IgD-negative memory B cell (primary cell): Measurements from ENCODE around the gene HLA-DQA1. TPM values are rescaled to one million over a fixed set of nuclear protein-coding genes. Genes with fewer than 3 reads are reported as not detected.
"Not testable (repeated sequence)": the region's sequence is repeated elsewhere in the genome, so short reads cannot be mapped to it uniquely, and the experiment has no call there.

Source experiments
- H3K27ac Mint-ChIP-seq, 3 donors: one replicate each; pipeline ENCODE4 v1.8.0; 2020 to 2022; ENCODE audit warnings: mild to moderate bottlenecking in 3 of 3, mixed read lengths in 3 of 3, moderate library complexity in 1 of 3
- H3K27me3 Mint-ChIP-seq: one replicate; pipeline ENCODE4 v1.8.0; 2021; ENCODE audit warnings: mixed read lengths
- H3K36me3 Mint-ChIP-seq: one replicate; pipeline ENCODE4 v1.8.0; 2020; ENCODE audit warnings: mild to moderate bottlenecking, mixed read lengths
- H3K4me1 Mint-ChIP-seq, 3 donors: one replicate each; pipeline ENCODE4 v1.8.0; 2020 to 2022; ENCODE audit warnings: mixed read lengths in 3 of 3, mild to moderate bottlenecking in 1 of 3
- H3K4me3 Mint-ChIP-seq, 4 donors: one replicate each; pipeline ENCODE4 v1.8.0; 2020 to 2022; ENCODE audit warnings: mild to moderate bottlenecking in 4 of 4, mixed read lengths in 4 of 4, moderate library complexity in 3 of 4
- H3K9me3 Mint-ChIP-seq, 3 donors: one replicate each; pipeline ENCODE4 v1.8.0; 2020 to 2021; ENCODE audit warnings: mixed read lengths in 3 of 3, mild to moderate bottlenecking in 1 of 3
- polyA plus RNA-seq: library from polyadenylated mRNA; unstranded; fragments of 300-500 nt; fragmentation: Illumina TruSeq; gene quantifications from one replicate; pipeline ENCODE4 v1.2.3, GENCODE V29; 2021

Gene HLA-DQA1
- polyA plus RNA-seq, 1 donor from 2014 or later, result 377 TPM

GRCh38 chr6:32658268-32658897 lies 21.2 kb downstream of the HLA-DQA1 start:
- H3K27ac Mint-ChIP-seq, result peak overlapping the region; percentile 79 to 96 (median 92)
- H3K4me1 Mint-ChIP-seq, result peaks cover 44 to 74% (median 60%) of the 10 kb centered on the region in 3 donors
- H3K9me3 Mint-ChIP-seq, result peaks cover 0 to 2% (median 0%) of the 10 kb centered on the region in 3 donors
- H3K36me3 Mint-ChIP-seq, result peaks cover 20% of the 10 kb centered on the region
- H3K4me3 Mint-ChIP-seq, result peak overlapping the region in 3 of 4 donors; percentile 44 to 86 (median 79)
- H3K27me3 Mint-ChIP-seq, result no peaks in the 10 kb centered on the region

- Mint-ChIP-seq H3K4me1 (peaks cover 47 to 72% (median 62%) of the 10 kb centered on the region in 3 donors), H3K4me3 (peak overlapping the region; percentile 76 to 95 (median 90)), H3K9me3 (peaks cover 0 to 2% (median 0%) of the 10 kb centered on the region in 3 donors), H3K27me3 (no peaks in the 10 kb centered on the region), H3K27ac (peak overlapping the region; percentile 79 to 96 (median 95)), H3K36me3 (peaks cover 19% of the 10 kb centered on the region)
Measured at GRCh38 chr6:32659856-32660595, 22.8 kb downstream of the HLA-DQA1 start.

- H3K4me1 Mint-ChIP-seq, result peaks cover 48 to 67% (median 52%) of the 10 kb centered on the region in 3 donors
- H3K9me3 Mint-ChIP-seq, result no peaks in the 10 kb centered on the region
- H3K4me3 Mint-ChIP-seq, result peak overlapping the region in 2 of 4 donors; percentile 38 to 100
Measured at GRCh38 chr6:32662099-32662498, 24.9 kb downstream of the HLA-DQA1 start.

GRCh38 chr6:32662836-32663235 lies 25.6 kb downstream of the HLA-DQA1 start:
- Mint-ChIP-seq H3K36me3 (peaks cover 21% of the 10 kb centered on the region), H3K4me3 (peak overlapping the region; percentile 79 to 100 (median 96)), H3K9me3 (no peaks in the 10 kb centered on the region), H3K4me1 (peaks cover 56 to 66% (median 56%) of the 10 kb centered on the region in 3 donors), H3K27me3 (peaks cover 2% of the 10 kb centered on the region), H3K27ac (peak overlapping the region; percentile 64 to 96 (median 84))

More at GRCh38 chr6:32662099-32662498, 24.9 kb downstream of the HLA-DQA1 start:
- peak overlapping the region in 2 of 3 donors; percentile 84 to 96 for H3K27ac Mint-ChIP-seq
- peaks cover 21% of the 10 kb centered on the region for H3K36me3 Mint-ChIP-seq
- H3K27me3 Mint-ChIP-seq, result peaks cover 2% of the 10 kb centered on the region

GRCh38 chr6:32664354-32664753 lies 27.1 kb downstream of the HLA-DQA1 start:
- H3K4me1 Mint-ChIP-seq, result peaks cover 51 to 62% (median 55%) of the 10 kb centered on the region in 3 donors
- H3K36me3 Mint-ChIP-seq, result peaks cover 18% of the 10 kb centered on the region
- peaks cover 4% of the 10 kb centered on the region for H3K27me3 Mint-ChIP-seq
- peak overlapping the region; percentile 94 to 100 (median 98) for H3K4me3 Mint-ChIP-seq
- H3K9me3 Mint-ChIP-seq, result no peaks in the 10 kb centered on the region
- H3K27ac Mint-ChIP-seq, result peak overlapping the region; percentile 94 to 99 (median 98)

GRCh38 chr6:32664827-32665362 lies 27.7 kb downstream of the HLA-DQA1 start:
- Mint-ChIP-seq H3K27ac (peak overlapping the region; percentile 94 to 99 (median 98)), H3K4me3 (peak overlapping the region; percentile 94 to 100 (median 99)), H3K27me3 (peaks cover 4% of the 10 kb centered on the region), H3K4me1 (peaks cover 46 to 62% (median 53%) of the 10 kb centered on the region in 3 donors), H3K9me3 (no peaks in the 10 kb centered on the region), H3K36me3 (peaks cover 13% of the 10 kb centered on the region)

- Mint-ChIP-seq H3K36me3 (peaks cover 13% of the 10 kb centered on the region), H3K4me3 (peak overlapping the region; percentile 94 to 100 (median 99)), H3K9me3 (no peaks in the 10 kb centered on the region)
Measured at GRCh38 chr6:32665661-32666060, 28.5 kb downstream of the HLA-DQA1 start.

GRCh38 chr6:32666420-32667300 lies 29.5 kb downstream of the HLA-DQA1 start, which contains the start of gene HLA-DQB1:
Gene HLA-DQB1 (minus strand): TSS chr6:32666657. CDS start chr6:32666607, 50 bp downstream.
- Mint-ChIP-seq H3K4me1 (peaks cover 33 to 55% (median 49%) of the 10 kb centered on the region in 3 donors), H3K27me3 (peaks cover 4% of the 10 kb centered on the region), H3K4me3 (peak within 1 kb of the TSS; percentile 94 to 100 (median 99)), H3K36me3 (peaks cover 13% of the 10 kb centered on the region), H3K9me3 (no peaks in the 10 kb centered on the region), H3K27ac (peak within 1 kb of the TSS; percentile 94 to 99 (median 98))

More at GRCh38 chr6:32665661-32666060, 28.5 kb downstream of the HLA-DQA1 start:
- Mint-ChIP-seq H3K27ac (peak overlapping the region; percentile 94 to 99 (median 98)), H3K27me3 (peaks cover 4% of the 10 kb centered on the region), H3K4me1 (peaks cover 43 to 61% (median 52%) of the 10 kb centered on the region in 3 donors)

GRCh38 chr6:32668226-32668747 lies 31.1 kb downstream of the HLA-DQA1 start:
- Mint-ChIP-seq H3K4me1 (peaks cover 22 to 47% (median 41%) of the 10 kb centered on the region in 3 donors), H3K9me3 (no peaks in the 10 kb centered on the region), H3K27me3 (peaks cover 4% of the 10 kb centered on the region), H3K4me3 (peak overlapping the region; percentile 94 to 100 (median 99)), H3K36me3 (peaks cover 7% of the 10 kb centered on the region), H3K27ac (peak overlapping the region; percentile 94 to 99 (median 98))

GRCh38 chr6:32669240-32669639 lies 32.0 kb downstream of the HLA-DQA1 start:
- H3K27me3 Mint-ChIP-seq, result peaks cover 4% of the 10 kb centered on the region
- peaks cover 0 to 4% (median 0%) of the 10 kb centered on the region in 3 donors for H3K9me3 Mint-ChIP-seq
- H3K4me3 Mint-ChIP-seq, result peak overlapping the region in 1 of 4 donors; percentile 94
- peaks cover 19 to 46% (median 38%) of the 10 kb centered on the region in 3 donors for H3K4me1 Mint-ChIP-seq
- peak overlapping the region; percentile 94 to 99 (median 98) for H3K27ac Mint-ChIP-seq
- H3K36me3 Mint-ChIP-seq, result peaks cover 6% of the 10 kb centered on the region

- H3K4me3 Mint-ChIP-seq, result peak overlapping the region in 3 of 4 donors; percentile 29 to 94 (median 42)
- peaks cover 9% of the 10 kb centered on the region for H3K36me3 Mint-ChIP-seq
- peaks cover 4% of the 10 kb centered on the region for H3K27me3 Mint-ChIP-seq
- H3K4me1 Mint-ChIP-seq, result peaks cover 19 to 47% (median 38%) of the 10 kb centered on the region in 3 donors
- peak overlapping the region; percentile 94 to 99 (median 98) for H3K27ac Mint-ChIP-seq
- H3K9me3 Mint-ChIP-seq, result peaks cover 0 to 9% (median 0%) of the 10 kb centered on the region in 3 donors
Measured at GRCh38 chr6:32669893-32670292, 32.7 kb downstream of the HLA-DQA1 start.

GRCh38 chr6:32671908-32672307 lies 34.7 kb downstream of the HLA-DQA1 start:
- not testable (repeated sequence) for H3K36me3 Mint-ChIP-seq, H3K9me3 Mint-ChIP-seq, H3K27me3 Mint-ChIP-seq, H3K4me3 Mint-ChIP-seq
- Mint-ChIP-seq H3K4me1 (peaks cover 19 to 42% (median 34%) of the 10 kb centered on the region in 3 donors), H3K27ac (peak overlapping the region in 1 of 3 donors; percentile 10)

- peaks cover 5 to 22% (median 20%) of the 10 kb centered on the region in 3 donors for H3K4me1 Mint-ChIP-seq
- not testable (repeated sequence) for H3K36me3 Mint-ChIP-seq, H3K9me3 Mint-ChIP-seq, H3K27me3 Mint-ChIP-seq
- peak overlapping the region in 1 of 4 donors; percentile 35 for H3K4me3 Mint-ChIP-seq
- H3K27ac Mint-ChIP-seq, result peak overlapping the region in 1 of 3 donors; percentile 91
Measured at GRCh38 chr6:32674123-32674522, 36.9 kb downstream of the HLA-DQA1 start.
